Stomach (tissue), 4 donors: Measurements from ENCODE around the gene LPIN3.

Experiments used
- CTCF ChIP-seq, 7 experiments: fragments of 450-650 bp in 4 of 7; fragments of 200-600 bp in 3 of 7; sonication (generic) in 3 of 7; IDR thresholded peaks; one replicate each; pipeline ENCODE4 v1.5.1; 2016 to 2019; ENCODE audit warnings: antibody characterized with exemption in 7 of 7, control low read depth in 2 of 7, mild to moderate bottlenecking in 1 of 7
- POLR2A ChIP-seq, 4 donors: fragments of 450-650 bp; IDR thresholded peaks; one replicate each; pipeline ENCODE4 v1.6.1; 2016; ENCODE audit warnings: antibody characterized with exemption in 4 of 4, control low read depth in 2 of 4, mild to moderate bottlenecking in 1 of 4, moderate library complexity in 1 of 4
- POLR2AphosphoS5 ChIP-seq, 3 donors: sonication (generic); formaldehyde crosslinking; IDR thresholded peaks; one replicate each; pipeline ENCODE4 v1.6.1; 2016; ENCODE audit warnings: antibody characterized with exemption in 3 of 3

GRCh38 chr20:41364967-41365765 is 24.5 kb downstream of the LPIN3 start:
- no peak for TF ChIP-seq CTCF (IDR thresholded peaks at IDR 0.05)
- no peak for TF ChIP-seq POLR2AphosphoS5 (IDR thresholded peaks at IDR 0.05)
- no peak for TF ChIP-seq POLR2A (IDR thresholded peaks at IDR 0.05)
